Measurements from ENCODE around the gene MLLT3.

GRCh38 chr9:20610591-20610990, 11.7 kb downstream of the MLLT3 start:
- no peak for TF ChIP-seq EZH2 (IDR thresholded peaks at IDR 0.05; ENCODE audit: insufficient read depth, poor library complexity, severe bottlenecking)
- TF ChIP-seq EZH2phosphoT487 (IDR thresholded peaks at IDR 0.05; ENCODE audit: insufficient read depth, low read depth) = no peak

All from GM23248 (cell line).